GM21360 (cell line): ENCODE measurements around the gene CD44.

Experiments
- ATAC-seq: cut with Tn5 transposase; IDR thresholded peaks from one replicate; pipeline ENCODE4 v1.9.1; 2021; ENCODE audit warnings: mild to moderate bottlenecking, moderate library complexity; ENCODE audit not compliant: unreplicated experiment

Gene CD44

DNA sequence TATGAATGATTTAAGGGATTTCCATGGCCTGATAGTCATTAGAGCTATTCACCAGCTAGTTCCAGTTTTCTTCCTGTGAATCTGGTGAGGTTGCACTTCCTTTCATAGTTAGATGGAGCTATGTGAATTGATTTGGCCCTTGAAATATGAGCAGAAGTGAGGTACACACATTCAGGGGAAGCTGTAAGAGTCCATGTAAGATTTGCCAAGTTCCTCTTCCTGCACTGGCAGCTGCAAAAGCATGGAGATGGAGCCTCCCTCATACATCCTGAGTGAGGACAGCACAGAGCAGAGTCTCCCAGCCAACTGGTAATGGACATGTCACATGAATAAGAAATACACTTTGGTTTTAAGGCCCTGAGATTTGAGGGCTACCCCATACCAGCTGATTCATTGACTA is 111.7 kb downstream of the CD44 start:
- no peak for ATAC-seq

DNA sequence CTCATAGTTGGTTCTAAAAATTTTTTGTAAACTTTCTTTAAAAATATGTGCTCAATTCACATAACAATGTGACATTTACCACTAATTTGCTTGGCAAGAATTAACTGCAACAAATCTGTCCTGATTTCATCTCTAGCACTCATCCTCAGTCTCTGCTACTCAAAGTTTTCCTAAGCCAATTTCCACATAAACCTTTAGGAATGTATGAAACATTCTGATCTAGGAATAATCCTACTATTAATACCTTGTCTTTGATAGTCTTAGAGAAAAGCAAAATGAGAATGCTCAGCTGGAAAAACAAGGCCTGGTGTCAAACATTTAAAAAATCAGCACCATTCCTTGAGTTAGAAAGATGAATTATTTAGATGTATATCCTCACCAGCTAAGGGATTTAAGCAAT is 114.3 kb downstream of the CD44 start:
- no peak for ATAC-seq

DNA sequence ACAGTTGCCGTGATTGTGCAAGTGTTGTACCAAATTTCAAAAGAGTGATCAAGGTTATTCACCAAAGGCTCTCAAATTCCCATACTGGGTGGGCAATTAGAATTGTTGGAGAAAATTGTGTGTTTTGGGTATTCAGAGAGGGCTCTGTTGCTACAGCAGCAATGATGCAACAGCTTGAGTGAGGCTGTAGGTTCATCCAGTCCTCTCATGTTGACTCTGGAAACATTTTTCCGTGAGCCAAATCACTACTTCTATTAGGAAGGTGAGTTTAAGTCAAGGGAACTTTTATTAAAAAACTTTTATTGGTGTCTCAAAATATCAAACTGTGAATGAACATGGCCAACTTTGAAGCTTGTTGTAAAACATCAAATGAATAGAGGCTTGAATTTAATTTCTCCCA is 116.5 kb downstream of the CD44 start:
- ATAC-seq: no peak

- no peak for ATAC-seq
Observed at GRCh38 chr11:35256296-35256695, 117.3 kb downstream of the CD44 start.

DNA sequence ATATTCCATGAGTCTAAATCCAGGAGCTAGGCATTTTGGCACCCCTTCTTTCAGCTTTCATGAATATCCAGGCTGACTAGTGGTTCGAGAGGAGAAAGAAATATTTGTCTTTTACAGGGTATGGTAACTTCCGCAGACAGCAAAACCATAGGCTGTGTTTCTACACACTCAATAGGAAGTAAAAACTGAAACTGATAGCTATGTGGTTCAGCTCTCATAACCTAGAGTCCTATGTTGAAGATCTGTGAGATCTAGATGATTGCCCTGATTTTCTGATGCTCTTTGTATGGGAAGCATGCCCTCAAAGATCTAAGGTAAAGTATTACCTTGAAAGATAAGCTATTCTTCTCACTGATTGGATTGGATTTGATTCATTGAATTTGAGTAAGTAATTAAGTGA is 118.3 kb downstream of the CD44 start:
- peak; percentile 97 for ATAC-seq

- ATAC-seq: no peak
Observed at GRCh38 chr11:35259529-35259928, 120.6 kb downstream of the CD44 start.

DNA sequence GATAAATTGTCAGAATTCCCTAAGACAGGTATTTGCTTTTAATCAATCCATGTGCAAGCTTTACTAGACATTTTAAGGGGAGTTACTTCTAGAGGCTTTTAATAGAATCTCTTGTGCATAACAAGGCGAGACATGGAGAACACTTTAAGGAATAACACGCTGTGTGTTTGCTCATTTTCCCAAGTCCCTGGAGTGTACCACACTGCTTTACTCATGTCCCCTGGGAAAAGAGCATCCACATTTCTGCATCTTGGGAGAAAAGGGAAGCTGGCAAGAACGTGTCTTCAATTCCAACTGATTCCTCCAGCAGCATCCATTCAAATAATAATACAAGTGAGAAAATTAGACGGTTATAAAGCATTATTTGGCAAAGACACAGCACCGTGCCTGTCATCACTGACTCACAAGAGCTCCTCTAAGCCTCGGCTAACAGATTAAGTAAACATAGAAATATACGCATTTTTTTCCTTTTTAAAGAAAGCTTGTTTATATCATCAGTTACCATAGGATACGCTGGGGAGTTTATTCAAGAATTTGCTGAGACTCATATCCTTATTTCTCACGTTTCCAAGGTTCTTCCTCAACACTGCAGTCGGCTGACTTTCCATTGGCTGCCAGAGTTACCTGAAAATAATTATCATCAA is 121.5 kb downstream of the CD44 start:
- ATAC-seq: no peak

- no peak for ATAC-seq
Observed at GRCh38 chr11:35261197-35261596, 122.2 kb downstream of the CD44 start.

GRCh38 chr11:35262056-35262455 is 123.1 kb downstream of the CD44 start:
- no peak for ATAC-seq

DNA sequence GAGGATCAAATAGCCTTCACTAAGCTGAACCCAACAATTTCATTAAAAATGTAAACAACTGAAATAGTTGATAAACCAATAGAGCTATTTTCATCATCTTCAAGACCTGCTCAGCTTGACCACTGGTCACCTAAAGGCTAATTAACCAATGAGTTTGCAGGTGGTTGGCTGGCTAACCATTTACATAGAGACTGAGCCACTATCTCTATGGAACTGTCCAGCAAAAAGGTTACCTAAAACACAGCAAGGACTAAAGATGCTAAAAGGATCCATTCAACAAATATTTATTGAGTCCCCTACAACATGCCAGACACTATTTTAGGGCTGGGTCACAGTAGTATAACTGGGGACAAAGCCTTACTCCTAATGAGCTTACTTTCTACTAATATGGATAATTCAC is 123.8 kb downstream of the CD44 start:
- no peak for ATAC-seq

GRCh38 chr11:35265755-35266454 is 126.9 kb downstream of the CD44 start:
- ATAC-seq: no peak

GRCh38 chr11:35267504-35267903 is 128.5 kb downstream of the CD44 start:
- ATAC-seq: no peak

DNA sequence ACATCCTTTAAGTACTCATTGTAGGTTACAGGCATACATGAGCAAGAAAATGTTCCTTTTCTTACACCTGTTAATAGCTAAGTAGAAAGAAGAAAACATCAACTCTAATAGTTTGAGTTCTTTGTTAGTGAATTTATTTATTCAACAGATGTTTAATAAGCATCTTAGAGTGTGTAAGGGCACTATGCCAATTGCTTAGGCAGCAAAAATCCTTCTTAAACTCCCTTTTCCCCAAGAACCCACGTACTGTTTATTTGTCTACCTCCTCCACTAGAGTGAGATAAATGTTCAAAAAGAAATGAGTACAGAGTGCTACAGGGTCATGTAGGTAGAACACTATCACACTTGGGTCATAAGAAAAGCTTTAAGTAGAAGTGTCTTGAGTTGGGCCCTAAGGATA is 131.4 kb downstream of the CD44 start:
- ATAC-seq: no peak

DNA sequence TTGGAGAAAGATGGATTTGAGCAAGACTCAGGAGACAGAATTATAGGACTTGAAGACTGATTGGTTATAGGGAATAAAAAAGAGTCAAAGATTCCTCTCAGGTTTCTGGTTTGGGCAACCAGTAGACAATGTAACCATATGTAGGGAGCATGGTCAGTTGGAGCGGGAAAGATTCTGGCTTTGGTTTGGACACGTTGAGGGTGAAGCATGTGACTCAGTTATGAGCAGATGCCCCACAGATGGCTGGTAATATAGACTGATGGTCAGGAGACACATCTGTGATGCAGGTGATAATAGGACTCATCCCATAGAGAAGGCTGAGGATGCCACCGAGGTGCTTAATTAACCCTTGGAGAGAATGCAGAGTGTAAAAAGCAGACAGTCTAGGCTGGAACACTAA is 132.1 kb downstream of the CD44 start:
- no peak for ATAC-seq

DNA sequence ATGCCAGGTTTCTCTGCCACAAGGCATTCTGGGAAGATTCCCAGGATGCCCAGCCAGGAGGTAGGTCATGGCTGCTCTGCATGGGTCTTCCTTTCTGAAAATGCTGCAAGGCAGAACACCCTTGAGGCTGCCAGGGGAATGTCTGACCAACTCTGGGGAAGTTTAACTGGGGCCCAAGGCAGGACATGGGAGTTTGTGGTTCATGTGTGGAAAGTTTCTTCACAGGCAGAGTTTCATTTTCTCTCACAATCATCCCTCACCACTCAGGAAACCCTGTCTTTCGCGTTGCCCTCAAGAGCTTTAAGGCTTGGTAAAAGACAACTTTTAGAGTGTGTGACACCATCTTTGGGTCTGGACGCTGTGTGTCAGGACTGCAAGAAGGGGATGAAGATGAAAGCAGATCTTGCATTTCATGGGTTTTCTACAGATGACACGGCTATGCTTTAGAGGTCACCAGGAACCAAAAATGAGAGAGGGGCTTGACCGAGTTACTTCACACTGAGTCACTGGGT is 133.5 kb downstream of the CD44 start:
- peak; percentile 86 for ATAC-seq

DNA sequence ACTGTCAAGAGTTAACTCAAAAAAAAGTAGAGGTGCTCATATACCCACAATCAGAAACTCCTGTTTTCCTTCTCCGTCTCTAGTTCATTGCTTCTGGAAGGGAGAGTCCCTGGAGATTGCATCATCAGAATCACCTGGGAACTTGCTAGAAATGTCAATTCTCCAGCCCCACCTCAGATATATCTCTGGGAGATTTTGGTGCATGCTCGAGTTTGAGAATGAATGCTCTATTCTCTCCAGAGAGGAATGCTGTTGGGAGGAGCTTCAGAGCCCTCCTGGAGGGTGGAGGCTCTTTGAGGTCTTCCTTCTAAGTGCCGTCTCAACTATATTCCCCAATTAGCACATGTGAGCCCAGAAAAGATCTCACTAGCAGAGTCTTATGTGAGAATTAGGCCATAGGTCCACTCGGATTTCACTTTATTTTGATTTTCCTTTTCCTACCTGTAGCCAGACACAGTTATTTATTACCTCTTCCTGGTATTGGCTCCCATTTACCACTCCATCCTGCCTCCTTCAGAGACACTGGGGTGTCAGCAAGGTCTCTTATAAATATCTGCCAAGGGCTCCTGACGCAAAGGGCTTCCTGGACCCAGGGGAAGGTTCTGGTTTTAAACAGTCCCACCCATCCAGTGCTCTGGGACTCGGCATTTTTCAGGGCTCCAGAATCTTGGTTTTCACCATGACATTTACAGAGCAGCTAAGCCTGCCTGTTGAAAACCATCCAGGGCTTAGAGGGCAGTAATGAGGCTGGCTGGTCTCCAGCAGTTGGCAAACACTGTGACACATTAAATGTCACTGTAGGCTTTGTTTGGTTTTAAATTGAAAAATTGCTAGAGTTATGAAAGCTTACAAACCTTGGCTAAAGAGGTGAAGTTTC is 136.2 kb downstream of the CD44 start:
- no peak for ATAC-seq

DNA sequence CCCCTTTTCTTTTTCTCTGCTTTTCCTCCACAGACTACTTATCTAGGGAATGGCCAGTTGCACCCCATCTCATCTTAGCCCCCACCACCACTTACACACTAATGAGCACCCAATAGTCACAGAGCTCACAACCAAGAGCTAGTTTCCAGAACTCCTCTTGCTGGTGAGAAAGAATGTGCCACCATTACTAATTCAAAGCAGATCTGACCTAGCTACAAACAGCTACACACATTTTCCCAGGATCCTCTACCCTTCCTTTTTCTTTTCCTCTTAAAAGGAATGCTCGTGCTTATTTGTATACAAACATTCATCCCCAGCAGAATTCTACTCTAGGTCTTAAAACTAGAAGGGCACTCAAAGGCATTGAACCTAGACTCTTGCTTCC is 136.8 kb downstream of the CD44 start:
- ATAC-seq: no peak

DNA sequence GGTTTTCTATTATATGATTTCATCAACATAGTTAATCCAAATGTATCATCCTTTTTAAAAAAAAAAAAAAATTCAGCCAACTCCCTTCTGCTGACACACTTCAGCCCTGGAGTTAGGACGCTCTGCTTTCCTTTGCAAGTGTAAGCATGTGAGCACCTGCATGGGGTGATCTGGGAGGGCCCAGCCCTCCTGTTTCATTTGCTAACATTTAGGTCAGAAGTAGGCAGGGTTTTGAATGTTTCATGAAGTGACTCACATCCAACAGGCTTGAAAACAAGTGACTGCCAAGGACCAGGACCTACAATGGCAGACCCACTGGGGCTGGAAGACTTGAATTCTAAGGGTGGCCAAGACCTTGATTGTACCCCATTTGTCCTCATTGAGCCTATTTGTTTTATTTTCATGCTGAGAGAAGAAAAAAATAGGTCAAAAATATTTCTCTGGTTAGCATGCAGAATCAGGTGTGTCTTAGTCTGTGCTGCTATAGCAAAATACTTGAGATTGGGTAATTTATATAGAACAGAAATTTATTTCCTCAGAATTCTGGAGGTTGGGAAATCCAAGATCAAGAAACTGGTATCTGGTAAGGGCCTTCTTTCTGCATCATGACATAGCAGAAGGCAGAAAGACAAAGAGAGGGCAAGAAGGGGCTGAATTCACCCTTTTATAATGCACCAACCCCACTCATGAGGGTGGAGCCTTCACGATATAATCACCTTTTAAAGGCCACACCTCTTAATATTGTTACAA is 137.6 kb downstream of the CD44 start:
- no peak for ATAC-seq

- no peak for ATAC-seq
Observed at GRCh38 chr11:35277827-35278226, 138.9 kb downstream of the CD44 start.

DNA sequence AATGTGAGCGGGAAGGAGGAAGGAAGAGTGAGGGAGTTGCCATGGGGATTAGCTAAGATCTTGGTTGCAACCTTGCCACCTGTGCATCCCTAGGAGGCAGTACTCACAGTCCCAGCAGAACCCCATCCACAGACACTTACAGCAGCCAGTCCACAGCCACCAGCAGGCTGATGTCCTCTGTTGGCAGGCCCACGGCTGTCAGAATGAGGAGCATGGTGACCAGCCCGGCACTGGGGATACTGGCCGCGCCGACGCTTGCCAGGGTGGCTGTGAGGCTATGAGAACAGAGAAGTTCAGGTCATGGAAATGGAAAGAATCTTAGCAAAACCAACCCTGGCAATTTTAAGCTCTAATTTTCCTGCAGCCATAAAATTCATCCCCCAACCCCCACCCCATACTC is 141.8 kb downstream of the CD44 start:
- ATAC-seq: no peak

- no peak for ATAC-seq
Observed at GRCh38 chr11:35281169-35281688, 142.3 kb downstream of the CD44 start.
